Stomach (tissue), 4 donors: ENCODE measurements around the gene IRF6.

Experiments
- POLR2A ChIP-seq, 4 donors: fragments of 450-650 bp; IDR thresholded peaks; one replicate each; pipeline ENCODE4 v1.6.1; 2016; ENCODE audit warnings: antibody characterized with exemption in 4 of 4, control low read depth in 2 of 4, mild to moderate bottlenecking in 1 of 4, moderate library complexity in 1 of 4
- TF ChIP-seq, protein P1 (sequence below), 7 experiments: fragments of 450-650 bp in 4 of 7; fragments of 200-600 bp in 3 of 7; sonication (generic) in 3 of 7; IDR thresholded peaks; one replicate each; pipeline ENCODE4 v1.5.1; 2016 to 2019; ENCODE audit warnings: antibody characterized with exemption in 7 of 7, control low read depth in 2 of 7, mild to moderate bottlenecking in 1 of 7

DNA sequence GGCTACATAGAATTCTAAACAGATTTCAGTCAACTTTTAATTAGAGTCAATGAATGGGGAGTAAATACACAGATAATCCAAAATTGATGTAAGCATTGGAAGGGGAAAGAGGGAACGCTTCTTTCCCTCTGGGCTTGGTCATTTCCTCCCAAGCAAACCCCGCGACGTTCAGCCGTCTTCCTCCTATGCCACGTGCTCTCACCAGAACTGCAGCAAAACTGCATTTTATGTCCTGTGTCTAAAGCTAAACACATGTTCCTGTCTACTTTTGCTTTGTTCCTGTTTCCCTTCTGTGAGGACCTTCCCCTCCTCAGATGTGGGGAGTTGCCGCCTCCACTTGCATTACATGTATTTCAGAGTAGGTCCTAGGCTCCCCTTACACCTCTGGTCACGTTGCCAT, 49.1 kb upstream of the IRF6 start:
- TF ChIP-seq, protein P1, sequence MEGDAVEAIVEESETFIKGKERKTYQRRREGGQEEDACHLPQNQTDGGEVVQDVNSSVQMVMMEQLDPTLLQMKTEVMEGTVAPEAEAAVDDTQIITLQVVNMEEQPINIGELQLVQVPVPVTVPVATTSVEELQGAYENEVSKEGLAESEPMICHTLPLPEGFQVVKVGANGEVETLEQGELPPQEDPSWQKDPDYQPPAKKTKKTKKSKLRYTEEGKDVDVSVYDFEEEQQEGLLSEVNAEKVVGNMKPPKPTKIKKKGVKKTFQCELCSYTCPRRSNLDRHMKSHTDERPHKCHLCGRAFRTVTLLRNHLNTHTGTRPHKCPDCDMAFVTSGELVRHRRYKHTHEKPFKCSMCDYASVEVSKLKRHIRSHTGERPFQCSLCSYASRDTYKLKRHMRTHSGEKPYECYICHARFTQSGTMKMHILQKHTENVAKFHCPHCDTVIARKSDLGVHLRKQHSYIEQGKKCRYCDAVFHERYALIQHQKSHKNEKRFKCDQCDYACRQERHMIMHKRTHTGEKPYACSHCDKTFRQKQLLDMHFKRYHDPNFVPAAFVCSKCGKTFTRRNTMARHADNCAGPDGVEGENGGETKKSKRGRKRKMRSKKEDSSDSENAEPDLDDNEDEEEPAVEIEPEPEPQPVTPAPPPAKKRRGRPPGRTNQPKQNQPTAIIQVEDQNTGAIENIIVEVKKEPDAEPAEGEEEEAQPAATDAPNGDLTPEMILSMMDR (IDR thresholded peaks at IDR 0.05): no peak
- no peak for TF ChIP-seq POLR2A (IDR thresholded peaks at IDR 0.05)
